HG03066 (cell line): ENCODE measurements around the gene PUM1.
"Not testable (repeated sequence)": the region's sequence is repeated elsewhere in the genome, so short reads cannot be mapped to it uniquely, and the experiment has no call there.

Experiments used
- ATAC-seq: cut with Tn5 transposase; IDR thresholded peaks from one replicate; pipeline ENCODE4 v1.9.1; 2021; ENCODE audit warnings: low read depth; ENCODE audit not compliant: unreplicated experiment

PUM1 gene

DNA sequence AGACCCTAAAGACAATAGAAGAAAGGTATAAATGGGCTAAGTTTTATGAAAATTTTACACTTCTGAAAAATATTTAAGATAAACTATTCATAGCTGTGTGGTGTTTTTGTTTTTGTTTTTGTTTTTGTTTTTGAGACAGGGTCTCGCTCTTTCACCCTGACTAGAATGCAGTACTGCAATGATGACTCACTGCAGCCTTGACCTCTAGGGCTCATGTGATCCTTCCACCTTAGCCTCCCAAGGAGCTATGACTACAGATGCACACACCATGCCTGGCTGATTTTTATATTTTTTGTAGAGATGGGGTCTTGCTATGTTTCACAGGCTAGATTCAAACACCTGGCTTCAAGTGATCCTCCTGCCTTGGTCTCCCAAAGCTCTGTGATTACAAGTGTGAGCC, 66.6 kb downstream of the PUM1 start:
- no peak for ATAC-seq

DNA sequence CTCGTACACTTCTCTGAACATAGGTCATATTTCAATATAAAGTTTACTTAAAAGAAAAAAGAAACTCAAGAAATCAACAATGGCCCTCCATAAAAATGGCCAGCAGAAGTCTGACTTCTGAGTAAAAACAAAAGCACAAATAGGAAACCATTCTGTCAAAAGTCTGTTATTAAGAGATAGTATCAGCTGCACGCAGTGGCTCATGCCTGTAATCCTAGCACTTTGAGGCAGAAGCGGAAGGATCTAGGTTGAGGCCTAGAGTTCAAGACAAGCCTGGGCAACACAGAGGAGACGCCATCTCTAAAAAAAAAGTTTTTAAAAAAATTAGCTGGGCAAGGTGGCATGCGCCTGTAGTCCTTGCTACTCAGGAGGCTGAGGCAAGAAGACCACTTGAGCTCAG, 67.3 kb downstream of the PUM1 start:
- no peak for ATAC-seq

DNA sequence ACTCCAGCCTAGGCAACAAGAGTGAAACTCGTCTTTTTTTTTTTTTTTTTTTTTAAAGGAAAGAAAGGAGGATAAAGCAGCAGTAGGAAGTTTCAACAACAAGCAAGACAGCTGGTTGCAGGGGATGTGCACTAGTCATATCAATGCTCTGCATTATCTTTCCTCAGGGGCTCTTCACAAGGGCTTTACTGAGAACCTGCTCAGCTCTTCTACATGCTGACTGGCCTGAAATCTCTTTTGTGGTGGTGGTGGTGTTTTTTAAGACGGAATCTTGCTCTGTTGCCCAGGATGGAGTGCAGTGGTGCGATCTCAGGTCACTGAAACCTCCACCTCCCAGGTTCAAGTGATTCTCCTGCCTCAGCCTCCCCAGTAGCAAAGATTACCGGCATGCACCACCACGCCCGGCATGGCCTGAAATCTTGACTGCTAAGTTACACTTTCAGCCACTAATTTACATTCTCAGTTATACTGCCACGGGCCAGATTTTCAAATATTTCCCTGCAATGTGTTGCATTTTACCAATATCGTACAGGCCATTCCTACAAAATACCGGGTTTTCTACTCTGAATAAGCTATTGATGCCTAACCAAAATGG, 68.0 kb downstream of the PUM1 start:
- no peak for ATAC-seq

DNA sequence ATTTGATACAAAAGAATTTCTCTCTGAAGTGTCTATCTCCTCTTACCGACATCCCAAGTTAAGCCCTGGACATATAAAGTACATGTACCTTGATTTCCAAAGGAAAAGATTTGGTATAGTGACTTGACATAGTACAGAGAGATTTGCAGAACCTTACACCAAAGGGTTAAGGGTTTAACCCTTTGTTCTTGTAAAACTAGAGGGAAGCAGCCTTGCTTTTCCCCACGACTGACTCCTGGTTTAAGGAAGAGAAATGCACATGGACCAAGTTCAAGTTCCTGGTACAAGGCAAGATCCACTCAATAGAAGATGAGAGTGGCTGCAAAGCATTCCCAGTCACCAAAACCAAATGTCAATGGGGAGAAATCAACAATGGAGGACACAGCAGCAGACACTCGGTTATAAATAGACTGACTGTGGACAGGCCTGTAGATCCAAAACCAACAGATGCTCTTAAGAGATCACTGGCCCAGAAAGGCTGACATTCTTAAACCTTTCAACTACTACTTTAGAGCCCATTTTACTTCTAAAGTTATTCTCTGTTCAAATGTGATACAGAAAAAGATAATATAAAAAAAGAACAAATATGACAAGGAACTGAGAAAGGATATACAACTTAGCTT, 69.4 kb downstream of the PUM1 start:
- no peak for ATAC-seq

DNA sequence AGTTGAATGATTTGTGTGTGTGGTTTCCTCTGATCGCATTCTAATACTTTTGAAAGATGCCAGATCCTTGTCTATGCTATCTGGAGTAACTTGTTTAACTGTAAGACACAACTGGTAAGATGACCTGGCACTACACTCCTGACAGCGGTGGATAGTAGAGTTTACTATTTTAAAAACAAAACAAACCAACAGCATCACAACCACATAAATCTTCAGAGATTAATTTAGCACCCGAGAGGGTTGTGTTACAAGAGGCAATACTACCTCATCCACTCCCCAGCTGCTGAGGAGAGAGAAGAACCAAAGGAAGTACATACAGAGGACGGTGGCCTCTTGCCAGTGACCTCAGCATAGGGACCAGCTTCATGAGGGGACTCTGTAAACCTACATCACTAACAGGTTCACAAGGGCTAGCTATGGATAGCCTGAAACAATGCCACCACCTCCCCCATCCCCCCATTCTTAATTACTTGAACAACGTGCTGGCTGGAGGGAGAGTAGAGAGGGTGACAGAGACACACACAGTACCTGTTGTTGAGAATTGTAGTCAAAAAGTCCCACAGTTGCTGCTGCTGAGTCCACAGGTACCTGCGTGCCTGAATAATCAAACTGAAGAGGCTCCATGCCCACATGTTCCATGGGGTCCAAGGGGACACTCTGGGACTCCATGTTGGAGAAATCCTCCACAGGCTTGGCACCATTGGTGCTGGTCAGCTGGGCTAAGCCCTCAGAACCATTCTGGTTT, 73.5 kb downstream of the PUM1 start:
- no peak for ATAC-seq

DNA sequence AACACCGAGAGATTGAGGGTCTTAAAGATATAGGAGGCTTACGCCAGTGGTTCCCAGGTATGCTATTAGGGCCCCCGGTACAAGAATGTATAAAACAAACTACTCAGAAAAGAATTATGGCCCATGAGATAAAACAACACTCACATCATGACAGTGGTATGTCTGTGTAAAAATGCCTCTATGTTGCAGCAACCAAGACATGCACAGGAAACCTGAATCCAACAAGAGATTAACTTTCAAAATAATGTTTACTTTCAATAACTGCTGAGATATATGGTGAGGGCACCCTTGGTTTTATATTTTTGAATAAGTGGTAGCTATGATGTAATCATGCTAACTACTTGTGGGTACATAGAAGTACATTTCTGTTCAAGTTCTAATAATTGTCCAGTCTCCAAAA, 74.9 kb downstream of the PUM1 start:
- no peak for ATAC-seq

DNA sequence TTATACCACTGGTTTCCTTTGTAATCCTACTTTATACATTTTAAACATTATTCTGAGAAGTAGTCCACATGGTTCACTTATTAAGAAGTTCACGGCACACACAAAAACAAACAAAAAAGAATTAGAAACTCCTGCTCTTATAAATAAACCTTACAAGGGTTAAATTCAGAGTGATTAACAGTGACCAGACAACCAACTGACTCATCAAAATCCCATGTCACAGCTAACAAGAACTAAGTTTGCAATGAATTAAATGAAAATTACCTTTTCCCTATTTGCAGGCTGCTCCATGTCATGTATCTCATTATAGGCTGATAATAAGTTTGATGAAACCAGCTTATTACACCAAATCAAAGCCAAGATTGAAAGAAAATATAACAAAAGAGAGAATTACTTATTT, 77.5 kb downstream of the PUM1 start:
- ATAC-seq: no peak

DNA sequence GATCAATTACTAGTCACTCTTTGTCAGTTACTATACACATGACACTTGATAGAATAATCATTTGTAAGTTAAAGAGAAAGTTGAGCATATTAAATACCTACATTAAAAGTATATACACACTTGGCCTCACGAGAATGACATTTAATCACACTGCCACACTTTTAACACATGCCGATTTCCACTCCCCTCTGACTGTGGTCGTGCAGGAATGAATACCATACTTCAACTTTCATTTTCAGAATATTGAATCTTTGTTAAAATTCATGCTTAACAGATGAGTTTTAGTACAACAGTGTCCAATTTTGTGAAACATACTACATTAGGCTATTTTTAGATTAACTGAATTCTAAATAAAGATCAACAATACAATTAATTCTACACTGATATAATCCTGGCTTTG, 78.8 kb downstream of the PUM1 start:
- no peak for ATAC-seq

DNA sequence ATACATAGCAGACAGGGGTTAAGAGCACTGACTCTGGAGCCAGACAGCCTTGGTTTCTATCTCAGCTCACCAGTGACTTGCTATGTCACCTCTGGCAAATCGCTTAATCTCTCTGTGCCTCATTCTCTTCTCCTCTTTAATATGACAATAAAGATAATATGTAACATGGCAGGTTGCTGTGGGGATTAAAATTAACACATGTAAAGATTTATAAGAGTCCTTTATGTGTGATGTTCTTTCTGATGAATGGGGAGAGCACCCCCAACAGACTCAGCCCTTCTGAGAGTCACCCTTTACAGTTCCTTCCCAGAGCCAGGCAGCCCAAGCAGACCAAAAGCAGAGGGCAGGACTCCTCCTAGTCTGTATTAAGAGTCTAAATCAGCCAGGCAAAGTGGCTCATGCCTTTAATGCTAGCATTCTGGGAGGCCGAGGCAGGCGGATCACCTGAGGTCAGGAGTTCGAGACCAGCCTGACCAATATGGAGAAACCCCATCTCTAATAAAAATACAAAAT, 80.5 kb downstream of the PUM1 start:
- ATAC-seq: no peak

DNA sequence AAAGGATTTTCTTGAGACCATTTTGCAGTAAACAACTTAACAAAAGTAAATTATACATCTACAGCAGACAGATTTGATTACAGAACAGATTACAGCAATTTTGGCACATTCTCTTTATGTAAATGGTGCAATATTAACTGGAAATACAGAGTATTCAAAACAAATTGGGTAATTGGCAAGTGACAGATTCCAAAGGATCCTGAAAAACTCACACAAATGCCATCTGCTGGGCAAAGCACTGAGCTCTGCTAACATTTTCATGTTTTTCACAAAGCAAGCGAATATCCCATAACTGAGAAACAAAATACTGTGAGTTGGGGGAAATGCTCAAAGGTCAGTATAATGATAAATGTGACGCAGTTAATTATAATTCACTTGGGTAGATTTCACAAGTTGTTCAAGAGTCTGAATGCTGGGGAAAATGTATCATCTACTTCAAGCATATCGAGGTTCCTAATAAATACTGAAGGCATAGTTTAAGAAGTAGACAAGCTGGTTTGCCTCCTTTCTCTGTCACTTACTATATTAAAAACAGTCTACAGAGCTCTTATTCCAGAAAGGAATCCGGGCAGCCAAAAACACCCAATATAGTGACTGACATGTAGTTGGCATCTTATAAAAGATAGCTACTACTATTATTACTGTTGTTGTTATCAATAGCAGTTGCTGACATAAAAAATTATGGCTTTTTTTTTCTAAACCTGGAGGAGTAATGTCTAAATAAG, 81.2 kb downstream of the PUM1 start:
- ATAC-seq: no peak

DNA sequence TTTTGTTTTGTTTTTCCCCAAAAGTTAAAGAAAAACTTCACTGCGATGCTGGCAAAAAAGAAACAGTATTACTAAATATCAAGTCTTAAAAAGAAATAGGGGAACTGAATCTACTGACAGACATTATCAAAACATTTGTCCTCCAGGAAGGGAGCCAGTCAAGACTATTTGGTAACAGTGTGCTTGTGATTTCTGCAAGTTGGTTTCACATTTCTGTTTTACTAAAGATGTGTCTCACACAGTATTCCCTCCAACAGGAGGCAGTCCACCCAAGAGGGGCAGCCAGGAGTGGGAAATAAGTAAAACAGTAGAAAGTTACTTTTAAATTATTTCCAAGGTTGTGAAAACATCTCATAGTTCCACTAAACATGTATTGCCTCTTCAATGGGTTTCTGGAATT, 82.6 kb downstream of the PUM1 start:
- no peak for ATAC-seq

DNA sequence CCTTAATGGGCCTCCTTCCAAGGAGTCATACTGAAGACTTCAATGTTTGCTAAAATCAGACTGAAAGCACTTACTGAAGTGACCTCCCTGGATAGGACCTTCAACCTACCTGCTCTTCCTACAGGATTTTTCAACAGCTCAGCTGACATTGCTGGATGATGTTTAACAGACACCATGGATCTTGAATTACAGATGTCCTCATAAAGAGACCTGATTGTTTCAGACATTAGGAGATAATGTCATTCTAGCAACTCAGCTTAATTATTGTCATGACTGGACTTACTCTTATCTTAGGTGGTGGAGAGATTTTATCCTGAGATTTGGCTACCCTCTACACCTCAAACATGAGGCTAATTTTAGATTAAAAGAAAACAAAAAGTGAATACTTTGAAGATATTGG, 83.1 kb downstream of the PUM1 start:
- ATAC-seq: no peak

DNA sequence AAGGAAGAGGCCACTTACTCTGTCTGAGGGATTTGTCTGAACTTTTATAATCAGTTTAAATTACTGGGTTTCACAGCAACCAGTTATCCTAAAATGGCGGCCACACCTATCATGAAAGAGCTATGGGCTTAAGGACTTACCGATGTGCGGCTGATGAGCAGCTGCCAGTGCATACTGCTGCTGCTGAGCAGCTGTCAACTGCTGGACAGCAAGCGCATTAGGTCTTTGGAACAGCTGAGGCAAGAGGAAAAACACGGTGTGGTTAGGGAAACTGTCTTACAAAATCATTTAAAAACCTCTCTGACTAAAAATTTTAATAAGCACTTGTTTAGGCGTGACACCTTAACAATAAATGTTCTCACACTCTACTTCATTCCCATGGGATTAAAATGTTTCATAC, 84.3 kb downstream of the PUM1 start:
- ATAC-seq: no peak

DNA sequence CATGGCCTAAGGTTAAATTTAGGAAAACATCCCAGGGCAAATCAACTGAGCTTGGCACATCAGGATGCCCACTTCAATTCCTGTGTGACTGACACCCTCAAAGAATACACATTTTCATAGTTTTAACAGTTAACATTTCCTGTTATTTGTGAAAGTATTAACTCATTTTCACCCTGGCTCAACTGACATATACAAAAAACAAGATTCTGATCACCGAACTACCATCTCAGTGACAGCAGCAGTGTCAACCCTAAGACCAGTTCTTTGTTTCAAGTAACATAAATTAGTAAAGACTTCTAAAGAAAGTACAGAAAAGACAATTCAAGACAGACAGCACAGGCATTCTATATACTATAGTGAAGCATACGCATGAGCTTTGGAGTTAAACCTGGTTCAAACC, 88.0 kb downstream of the PUM1 start:
- no peak for ATAC-seq

DNA sequence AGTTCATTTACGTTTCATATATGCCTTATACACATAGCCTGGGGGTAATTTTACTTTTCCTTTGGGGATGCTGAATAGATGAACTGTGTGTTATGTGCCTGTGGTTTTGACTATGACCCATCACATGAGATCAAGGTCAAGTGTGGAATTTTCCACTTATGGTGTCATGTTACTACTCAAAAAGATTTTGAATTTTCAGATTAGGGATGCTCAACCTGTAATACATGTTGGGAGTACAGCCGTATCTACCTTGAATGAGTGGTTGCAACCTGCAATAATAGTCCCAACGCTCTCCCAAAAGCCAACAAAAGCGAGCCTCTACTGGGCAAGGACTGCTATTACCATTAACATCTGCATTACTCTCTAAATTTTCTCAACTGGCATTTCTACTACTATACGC, 88.4 kb downstream of the PUM1 start:
- ATAC-seq: no peak

DNA sequence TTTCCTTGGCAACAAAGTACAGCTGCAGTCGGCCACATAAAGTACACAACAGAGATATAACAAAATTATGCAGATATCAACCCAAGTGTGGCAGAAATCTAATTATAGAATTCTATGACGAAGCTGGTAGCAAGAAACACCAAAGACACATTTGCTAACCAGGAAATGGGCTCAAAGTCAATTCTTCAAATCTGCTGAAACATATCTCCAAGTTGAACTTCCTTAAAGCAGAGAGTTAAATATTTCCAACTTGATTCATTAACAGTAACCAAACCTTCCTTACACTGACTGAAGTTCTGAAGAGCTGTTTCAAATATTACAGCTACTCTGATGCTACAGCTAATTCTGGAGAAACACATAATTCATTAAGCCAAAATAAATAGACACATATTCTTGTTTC, 89.4 kb downstream of the PUM1 start:
- ATAC-seq: no peak

DNA sequence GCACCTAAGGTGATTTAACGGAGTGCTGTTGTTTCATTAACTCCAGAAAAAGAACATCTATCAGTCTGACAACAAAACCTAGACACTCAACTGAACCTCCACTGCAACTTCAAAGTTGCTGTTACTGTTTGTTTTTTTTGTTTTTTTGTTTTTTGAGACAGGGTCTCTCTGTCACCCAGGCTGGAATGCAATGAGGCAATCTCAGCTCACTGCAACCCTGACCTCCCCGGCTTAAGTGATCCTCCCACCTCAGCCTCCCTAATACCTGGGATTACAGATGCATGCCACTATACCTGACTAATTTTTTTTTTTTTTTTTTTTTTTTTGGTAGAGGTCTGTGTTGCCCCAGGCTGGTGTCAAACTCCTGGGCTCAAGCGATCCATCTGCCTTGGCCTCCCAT, 90.3 kb downstream of the PUM1 start:
- no peak for ATAC-seq

DNA sequence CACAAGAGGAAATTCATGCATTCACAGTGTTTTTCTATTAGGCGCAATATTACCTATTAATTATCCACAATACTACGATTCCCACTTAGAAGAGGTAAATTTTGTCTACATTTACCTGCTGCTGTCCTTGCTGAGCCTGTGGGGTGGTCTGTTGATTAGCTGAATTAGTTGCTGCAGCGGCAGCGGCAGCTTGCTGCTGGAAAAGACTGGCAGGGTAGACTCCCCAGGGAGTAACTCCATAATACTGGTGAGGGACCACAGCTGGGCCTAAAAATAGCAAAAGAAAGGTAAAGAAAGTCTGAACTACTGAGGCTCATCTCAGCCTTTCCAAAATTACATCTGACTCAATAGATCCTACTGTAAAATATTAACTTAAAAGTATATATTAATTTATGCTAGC, 91.0 kb downstream of the PUM1 start:
- ATAC-seq: no peak

DNA sequence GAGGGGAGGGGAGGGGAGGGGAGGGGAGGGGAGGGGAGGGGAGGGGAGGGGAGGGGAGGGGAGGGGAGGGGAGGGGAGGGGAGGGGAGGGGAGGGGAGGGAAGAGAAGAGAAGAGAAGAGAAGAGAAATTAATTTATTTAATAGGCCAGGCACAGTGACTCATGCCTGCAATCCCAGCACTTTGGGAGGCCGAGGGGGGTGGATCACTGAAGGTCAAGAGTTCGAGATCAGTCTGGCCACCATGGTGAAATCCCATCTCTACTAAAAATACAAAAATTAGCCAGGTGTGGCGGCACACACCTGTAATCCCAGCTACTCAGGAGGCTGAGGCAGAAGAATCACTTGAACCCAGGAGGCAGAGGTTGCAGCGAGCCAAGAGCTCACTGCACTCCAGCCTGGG, 93.2 kb downstream of the PUM1 start:
- not testable (repeated sequence) for ATAC-seq

DNA sequence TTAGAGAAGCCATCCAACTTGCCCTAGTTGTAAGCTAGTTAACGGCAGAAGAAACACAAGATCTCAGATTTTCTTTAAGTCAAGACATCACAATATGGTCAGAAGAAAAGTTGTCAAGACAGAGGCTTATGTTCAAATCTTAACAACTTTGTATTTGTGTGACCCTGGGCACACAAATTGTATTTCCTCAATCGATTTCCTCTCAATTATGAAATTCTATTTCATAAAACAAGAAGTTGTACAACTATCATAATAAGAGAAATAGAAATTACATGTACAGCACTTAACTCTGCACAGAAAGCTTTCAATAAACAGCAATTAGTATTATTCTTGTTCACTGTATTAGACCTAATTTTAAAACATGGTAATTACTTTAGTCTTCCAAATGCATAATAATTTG, 94.0 kb downstream of the PUM1 start:
- ATAC-seq: no peak

DNA sequence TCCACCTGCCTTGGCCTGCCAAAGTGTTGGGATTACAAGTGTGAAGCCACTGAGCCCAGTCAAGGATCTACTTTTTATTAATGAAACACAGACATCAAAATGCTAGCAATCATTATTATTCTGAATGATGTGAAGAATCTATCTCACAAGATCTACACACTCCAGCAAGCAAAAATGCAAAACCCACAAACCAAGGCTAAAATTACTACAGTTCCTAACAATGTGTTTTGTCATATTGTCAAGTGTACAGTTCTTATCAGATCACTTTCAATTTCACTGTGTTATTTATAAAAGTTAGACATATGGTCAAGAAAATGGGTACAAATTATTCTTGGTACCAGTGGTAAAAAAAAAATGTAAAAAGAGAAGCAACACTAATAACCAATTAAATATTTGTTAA, 95.6 kb downstream of the PUM1 start:
- ATAC-seq: no peak
